T-helper 9 cell (primary cell): ENCODE measurements around the gene RFX7.

ENCODE experiments used
- DNase-seq: peaks from one replicate; pipeline ENCODE4 v3.0.0-alpha.2; 2020

RFX7 gene

GRCh38 chr15:56124391-56124790 lies 119.3 kb downstream of the RFX7 start:
- no peak for DNase-seq

DNA sequence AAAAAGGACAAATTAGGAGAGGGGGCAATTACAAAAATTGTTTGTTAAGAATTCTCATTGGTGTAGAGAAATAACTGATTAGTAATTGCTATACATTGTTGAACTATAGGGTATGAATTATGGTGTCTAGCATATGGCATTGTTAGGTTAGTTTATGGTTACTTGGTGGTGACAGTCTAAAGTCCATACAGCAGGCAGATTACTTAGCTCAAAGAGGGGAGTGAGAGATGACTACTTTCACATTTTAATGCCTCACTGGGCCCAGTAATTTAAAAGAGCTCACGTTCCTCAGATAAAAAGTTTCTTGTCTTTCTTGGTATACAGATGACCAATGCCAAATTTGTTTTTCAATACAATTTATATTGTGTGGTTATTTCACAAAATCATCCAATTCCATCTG lies 137.8 kb downstream of the RFX7 start:
- no peak for DNase-seq

- DNase-seq = no peak
Observed at GRCh38 chr15:56102441-56102840, 141.2 kb downstream of the RFX7 start.

DNA sequence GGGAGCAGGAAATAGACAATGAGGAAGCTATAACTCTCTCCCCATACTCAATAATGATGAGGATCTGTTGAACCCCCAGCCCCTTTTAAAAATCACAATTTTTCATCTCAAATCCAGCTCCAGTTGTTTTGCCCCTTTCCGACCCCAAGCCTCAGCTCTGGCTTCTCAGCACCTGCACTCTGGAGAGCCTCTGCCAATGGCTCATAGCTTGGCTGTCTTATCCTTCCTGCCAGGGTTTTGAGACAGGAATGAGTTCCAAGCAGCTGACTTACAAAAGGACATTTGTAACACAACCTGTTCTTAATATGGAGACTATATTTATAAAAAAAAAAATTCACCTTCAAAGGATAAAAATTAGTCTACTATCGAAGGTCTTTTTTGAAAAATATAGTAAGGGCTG lies 144.4 kb downstream of the RFX7 start:
- DNase-seq = no peak

- DNase-seq = no peak
Observed at GRCh38 chr15:56098195-56098863, 145.3 kb downstream of the RFX7 start.

- DNase-seq = no peak
Observed at GRCh38 chr15:56095406-56095805, 148.3 kb downstream of the RFX7 start.

GRCh38 chr15:56094171-56094570 lies 149.5 kb downstream of the RFX7 start:
- no peak for DNase-seq

DNA sequence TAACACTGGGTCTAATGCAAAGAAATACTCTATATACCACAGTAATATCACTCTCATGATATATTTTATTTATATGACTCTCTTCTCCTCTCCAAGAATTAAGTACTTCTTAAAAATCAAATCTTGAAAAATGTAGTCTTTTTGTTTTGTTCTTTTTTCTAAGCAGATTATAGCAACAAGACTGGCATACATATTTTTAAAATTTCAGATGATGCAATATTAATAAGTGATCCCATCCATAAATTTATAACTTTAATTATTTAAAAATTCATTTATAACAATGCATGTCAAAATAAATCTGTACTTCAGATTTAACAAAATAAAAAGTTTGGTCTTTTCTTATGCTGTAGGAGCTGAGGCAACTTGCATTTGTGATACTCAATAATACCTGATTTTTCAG lies 155.3 kb downstream of the RFX7 start:
- no peak for DNase-seq

- no peak for DNase-seq
Observed at GRCh38 chr15:56086566-56086965, 157.1 kb downstream of the RFX7 start.

GRCh38 chr15:56082263-56082761 lies 161.4 kb downstream of the RFX7 start:
- DNase-seq = no peak

GRCh38 chr15:56077081-56077480 lies 166.6 kb downstream of the RFX7 start:
- DNase-seq = no peak

- DNase-seq = no peak
Observed at GRCh38 chr15:56076640-56077039, 167.0 kb downstream of the RFX7 start.

GRCh38 chr15:56074481-56075265 lies 169.0 kb downstream of the RFX7 start:
- DNase-seq = no peak

GRCh38 chr15:56064152-56064551 lies 179.5 kb downstream of the RFX7 start:
- DNase-seq = no peak

- DNase-seq = no peak
Observed at GRCh38 chr15:56059716-56060115, 184.0 kb downstream of the RFX7 start.

GRCh38 chr15:56058986-56059385 lies 184.7 kb downstream of the RFX7 start:
- no peak for DNase-seq

- no peak for DNase-seq
Observed at GRCh38 chr15:56056626-56057025, 187.1 kb downstream of the RFX7 start.

- DNase-seq = no peak
Observed at GRCh38 chr15:56053046-56053400, 190.7 kb downstream of the RFX7 start.

DNA sequence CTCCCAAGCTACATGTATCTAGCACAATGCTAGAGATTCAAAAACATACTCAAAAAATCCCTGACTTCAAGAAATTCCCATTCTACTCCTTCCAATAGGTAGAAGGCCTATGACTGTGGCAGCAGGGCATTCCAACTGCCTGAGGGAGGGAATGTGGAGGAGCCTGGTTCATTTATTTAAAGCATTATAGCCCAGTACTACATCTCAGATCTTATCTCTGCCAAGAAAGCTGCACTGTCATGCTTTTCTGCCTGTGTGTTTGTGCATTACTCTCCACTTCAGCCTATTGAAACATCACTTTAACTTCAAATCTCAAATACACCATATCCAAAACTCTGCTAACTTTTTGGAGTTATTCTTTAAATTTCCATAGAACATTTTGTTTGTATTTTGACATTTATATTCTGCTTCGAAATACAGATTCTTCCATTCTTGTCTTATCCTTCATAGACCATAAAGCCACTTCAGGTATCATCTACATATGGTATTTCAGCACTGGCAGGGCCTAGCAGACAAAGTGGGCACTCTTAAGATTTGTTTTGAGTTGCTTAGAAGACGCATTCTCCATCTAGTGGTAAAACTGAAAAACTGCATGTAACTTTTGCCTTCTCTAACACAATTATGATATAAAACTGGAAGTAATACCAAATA lies 191.2 kb downstream of the RFX7 start:
- no peak for DNase-seq

- no peak for DNase-seq
Observed at GRCh38 chr15:56051676-56052075, 192.0 kb downstream of the RFX7 start.

GRCh38 chr15:56049577-56049976 lies 194.1 kb downstream of the RFX7 start:
- no peak for DNase-seq

GRCh38 chr15:56047354-56047753 lies 196.3 kb downstream of the RFX7 start:
- DNase-seq = no peak

- no peak for DNase-seq
Observed at GRCh38 chr15:56045068-56045748, 198.5 kb downstream of the RFX7 start.
